HG02973 (cell line): ENCODE results near the gene AUTS2.

Source experiments
- ATAC-seq: cut with Tn5 transposase; IDR thresholded peaks from one replicate; pipeline ENCODE4 v1.9.1; 2021; ENCODE audit warnings: moderate library complexity; ENCODE audit not compliant: unreplicated experiment

The AUTS2 gene

DNA sequence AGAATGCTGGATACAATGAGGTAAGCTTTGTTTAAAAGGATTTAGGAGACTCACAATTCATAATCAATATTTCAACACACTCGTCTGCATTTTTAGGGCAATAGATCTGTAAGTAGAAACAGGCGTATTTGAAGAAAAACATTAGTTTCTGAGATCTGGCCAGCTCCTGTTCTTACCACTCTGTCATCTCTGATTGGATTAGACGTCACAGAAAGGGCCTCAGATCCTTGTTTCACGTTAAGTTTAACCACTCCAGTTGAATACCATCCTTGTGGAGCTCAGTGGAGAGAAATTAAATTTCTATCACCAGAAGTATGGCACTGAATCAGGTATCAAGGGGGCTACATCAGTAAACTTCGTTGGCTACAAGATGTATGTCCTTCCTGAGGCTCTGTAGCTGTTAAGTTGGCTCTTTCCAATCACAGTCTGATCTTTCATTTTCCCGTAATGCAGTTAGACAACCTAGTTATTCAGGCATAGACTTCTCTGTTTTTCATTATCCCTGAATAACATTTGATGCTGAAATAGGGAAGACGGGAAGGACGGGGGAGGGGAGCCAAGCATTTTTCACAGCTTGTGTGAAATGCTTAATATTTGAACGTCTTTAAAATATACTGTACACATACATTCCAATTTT lies 874.4 kb downstream of the AUTS2 start:
- no peak for ATAC-seq

DNA sequence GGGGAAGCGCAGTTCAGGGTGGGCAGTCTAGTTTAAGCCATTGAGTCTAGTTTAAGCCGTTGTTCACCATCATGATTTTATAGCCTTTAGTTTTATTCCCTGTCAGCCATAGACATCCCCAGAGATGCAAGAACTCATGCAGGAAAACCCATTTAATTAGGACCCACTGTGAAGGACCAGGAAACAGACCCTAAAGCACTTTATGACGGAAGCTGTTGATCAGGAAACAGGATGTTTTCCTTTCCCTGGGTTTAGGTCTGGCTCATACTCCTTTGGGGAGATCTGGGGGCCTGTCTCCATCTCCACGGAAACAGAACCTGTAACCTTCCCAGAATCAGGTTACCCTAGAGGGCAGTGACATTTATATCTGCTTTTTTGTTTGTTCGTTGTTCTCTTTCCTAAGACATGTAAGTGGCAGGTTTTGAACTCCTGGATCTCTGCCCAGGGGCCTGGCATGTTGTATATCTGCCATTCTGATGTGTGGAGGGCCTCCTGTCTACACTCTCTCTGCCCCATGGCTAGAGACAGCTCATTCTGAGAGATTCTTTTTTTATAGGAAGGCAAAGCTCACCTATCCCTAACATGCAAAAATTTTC lies 876.5 kb downstream of the AUTS2 start:
- ATAC-seq, result no peak

GRCh38 chr7:70477036-70478010 lies 879.0 kb downstream of the AUTS2 start:
- ATAC-seq, result no peak

DNA sequence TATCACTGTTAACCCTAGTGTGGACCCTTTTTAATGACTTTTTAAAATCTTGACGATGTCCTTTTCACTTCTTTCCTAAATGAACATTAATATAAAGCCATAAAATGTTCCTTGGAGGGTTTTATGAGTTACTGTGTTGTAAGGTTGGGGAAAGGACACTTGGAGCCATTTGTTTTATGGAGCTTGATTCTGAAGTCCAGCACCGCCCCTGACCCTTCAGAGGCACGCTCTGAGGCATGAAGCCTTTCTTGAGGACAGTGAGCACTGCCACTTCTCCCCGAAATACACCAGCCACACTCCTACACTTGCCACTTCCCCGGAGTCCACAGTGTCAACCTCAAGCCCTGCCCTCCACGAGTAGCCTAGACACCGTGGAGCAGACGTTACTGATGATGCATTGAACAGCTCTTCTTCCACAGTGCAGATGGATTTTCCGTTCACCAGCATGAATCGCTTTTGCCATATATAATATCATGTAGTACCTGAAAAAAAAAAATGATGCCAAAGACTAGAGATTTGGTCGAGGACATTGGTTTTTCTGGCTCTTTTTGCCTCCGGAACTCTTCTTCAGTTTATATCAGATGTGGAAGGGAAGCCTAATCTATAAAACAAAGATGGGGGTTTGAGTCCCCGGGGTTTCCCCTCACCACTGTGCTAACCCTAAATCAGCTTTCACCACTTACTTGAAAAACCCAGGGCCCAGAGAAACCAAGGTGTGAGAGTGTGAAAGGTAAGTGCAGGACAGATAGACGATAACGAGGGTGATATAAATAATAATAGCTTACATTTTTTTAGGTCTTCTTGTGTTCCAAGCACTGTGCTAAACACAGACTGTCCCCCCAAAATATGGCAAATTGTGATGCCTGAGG lies 881.1 kb downstream of the AUTS2 start:
- no peak for ATAC-seq

DNA sequence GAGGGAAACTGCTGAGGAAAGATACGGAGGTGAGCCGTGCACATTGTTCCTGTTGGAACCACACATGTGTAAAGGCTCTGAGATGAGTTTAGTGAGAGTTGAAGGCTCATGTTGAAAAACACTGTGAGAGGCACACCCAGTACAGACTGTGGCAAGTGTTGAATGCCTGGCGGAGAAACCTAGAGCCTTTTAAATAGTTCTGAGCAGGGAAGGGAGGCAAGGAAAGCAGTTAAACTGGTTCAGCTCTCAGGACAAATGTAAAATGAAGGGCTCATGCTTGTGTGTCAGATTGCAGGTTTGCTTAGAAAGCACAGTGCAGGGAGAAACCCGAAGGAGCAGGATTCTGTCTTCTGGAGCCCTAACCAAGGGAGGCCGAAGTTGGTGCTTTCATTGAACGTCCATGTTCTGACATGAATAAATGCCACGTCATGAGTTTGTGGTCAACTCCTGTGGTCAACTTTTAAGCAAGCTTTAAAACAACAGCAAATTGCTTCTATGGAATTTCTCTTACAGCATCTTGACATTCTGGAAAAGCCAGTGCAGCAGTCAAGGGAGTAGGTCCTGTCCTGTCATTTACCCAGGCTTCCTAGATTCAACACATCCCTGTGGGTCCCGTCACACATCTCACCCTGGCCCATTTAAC lies 882.8 kb downstream of the AUTS2 start:
- no peak for ATAC-seq

- no peak for ATAC-seq
Measured at GRCh38 chr7:70481570-70482123, 883.4 kb downstream of the AUTS2 start.

DNA sequence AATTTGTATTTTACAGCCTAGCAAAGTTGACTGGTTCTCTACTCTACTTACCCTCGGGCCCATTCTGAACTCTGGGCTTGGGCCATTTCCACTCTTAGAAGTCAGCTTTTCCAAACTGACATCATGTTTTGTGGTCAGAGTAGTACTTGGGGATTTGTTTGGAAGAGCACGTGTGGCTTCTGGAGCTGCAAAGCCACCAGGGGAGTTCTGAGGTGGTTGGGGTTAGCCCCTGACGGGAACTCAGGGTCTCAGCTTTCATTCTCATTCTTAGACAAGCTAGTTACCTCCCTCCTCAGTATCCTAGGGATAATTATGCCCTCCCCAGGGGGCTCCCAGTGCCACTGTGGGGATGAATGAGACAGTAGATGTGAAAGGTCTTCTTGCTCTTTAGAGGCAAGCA lies 886.0 kb downstream of the AUTS2 start:
- ATAC-seq, result no peak

DNA sequence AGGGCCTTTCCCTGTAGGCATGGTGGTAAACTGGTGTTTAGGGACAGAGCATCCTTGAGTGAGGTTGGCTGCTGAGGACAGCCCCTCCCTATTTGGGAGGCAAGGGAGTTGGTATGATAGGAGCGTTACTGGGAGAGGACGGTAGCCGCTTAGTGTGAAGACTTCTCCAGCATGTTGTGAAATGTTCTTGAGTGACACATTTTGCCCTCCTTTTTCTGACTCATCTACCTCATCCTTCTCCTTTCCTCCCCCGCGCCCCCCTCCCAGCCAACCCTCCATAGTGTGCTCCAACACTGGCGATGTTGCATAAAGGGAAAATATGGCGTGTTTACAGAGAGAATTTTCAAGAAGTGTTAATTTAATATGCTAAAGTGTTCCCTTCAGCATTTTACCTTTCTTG lies 888.7 kb downstream of the AUTS2 start:
- no peak for ATAC-seq

GRCh38 chr7:70487428-70487827 lies 889.2 kb downstream of the AUTS2 start:
- ATAC-seq, result no peak

- ATAC-seq, result no peak
Measured at GRCh38 chr7:70487886-70488285, 889.6 kb downstream of the AUTS2 start.

DNA sequence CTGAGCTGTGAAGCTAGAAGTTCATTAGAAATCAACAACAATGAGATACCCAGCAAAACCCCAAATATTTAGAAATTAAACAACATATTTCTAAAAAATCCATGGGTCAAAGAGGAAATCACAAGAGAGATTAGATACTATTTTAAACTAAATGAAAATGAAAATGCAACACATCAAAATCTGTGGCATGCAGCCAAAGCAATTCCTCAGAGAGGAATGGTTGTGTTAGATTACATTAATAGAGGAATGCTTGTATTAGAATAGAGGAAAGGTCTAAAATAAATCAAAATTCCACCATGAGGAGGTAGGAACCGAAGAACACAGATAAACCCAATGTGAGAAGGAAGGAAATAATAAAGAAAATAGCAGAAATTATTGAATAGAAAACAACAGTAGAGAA lies 891.5 kb downstream of the AUTS2 start:
- ATAC-seq, result no peak

- ATAC-seq, result no peak
Measured at GRCh38 chr7:70492625-70493024, 894.4 kb downstream of the AUTS2 start.

- no peak for ATAC-seq
Measured at GRCh38 chr7:70494225-70495032, 896.2 kb downstream of the AUTS2 start.

DNA sequence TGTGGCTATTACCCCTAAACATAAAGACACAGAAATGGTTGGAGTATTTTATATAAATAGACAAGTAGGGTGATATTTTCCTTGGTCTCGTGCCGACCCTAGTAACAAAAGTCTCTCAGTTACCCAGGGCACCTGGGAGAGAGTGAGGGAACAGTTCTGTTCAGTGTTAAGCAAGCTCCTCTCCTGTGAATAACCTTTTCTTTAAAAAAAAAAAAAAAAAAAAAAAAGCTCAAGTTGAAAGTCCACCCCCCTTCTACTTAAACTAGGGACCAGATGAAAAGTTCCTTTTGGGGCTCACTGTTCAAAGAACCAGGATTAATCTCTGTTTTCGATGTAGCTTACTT lies 896.7 kb downstream of the AUTS2 start:
- ATAC-seq, result no peak

GRCh38 chr7:70497793-70498192 lies 899.5 kb downstream of the AUTS2 start:
- ATAC-seq, result no peak

DNA sequence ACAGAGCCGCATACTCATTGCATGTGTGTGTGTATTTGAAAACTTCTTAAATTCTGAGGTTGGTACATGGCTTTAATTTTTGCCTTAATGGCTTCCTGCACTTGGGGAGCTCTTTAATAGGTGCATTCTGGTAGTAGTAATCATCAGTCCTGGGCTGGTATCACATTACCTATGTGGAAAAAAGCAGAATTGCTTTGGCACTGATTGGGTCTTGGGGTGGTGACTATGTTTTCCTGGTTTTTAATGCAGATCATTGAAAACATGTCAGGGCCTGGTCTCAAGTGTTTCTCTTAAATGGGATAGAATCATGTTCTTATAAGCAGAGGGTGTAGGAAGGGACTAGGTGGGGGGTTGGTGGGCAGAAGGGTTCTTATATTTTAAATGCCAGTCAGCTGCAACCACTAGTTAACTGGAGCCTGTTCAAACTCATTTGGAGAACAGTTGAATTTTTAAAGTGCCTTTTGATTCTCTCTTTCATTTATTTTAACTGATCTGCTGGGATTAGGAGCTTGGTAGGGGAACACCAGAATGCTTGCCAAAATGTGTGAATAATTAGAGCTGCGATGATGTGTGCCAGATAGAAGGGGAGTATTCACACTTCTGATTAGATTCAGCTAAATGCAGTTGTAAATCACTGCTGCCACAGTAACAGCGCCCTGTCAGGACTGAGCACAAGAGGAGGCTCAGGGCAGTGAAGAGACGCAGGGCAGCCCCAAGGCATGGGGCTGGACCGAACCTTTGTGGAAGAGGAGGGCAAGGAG lies 900.1 kb downstream of the AUTS2 start:
- ATAC-seq, result no peak

DNA sequence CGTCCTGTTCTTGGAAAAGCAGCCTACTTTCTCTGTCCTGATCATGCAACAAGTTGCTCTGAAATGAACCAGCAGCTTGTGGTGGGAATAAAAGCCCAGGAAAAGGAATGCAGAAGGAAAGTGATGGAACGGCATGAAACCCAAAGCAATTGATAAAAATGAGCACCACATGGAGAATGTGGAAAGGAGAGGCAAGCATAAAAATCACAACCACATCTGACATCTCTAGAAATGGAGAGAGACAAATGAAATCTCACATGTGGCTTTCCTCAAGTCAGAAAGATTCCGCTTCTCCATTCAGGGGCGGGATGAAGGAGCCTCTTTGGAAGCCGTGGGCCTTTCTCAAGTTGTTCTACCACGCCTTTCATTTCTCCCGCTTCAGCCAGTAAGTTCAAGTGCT lies 902.0 kb downstream of the AUTS2 start:
- no peak for ATAC-seq

- no peak for ATAC-seq
Measured at GRCh38 chr7:70502117-70502863, 904.0 kb downstream of the AUTS2 start.
